Transverse colon (tissue), 4 donors: ENCODE measurements around the gene BMAL1. TPM values are rescaled to one million over a fixed set of nuclear protein-coding genes. Genes with fewer than 3 reads are reported as not detected.

Source experiments
- DNase-seq: peaks from one replicate; pipeline ENCODE4 v3.0.0-alpha.2; 2019
- H3K27ac ChIP-seq, 4 donors: fragments of 200-600 bp; sonication (generic); 2 replicates each; pipeline ENCODE4 v1.5.1; 2016 to 2018; ENCODE audit warnings: inconsistent platforms in 4 of 4
- H3K27me3 ChIP-seq: fragments of 200-600 bp; sonication (generic); 2 replicates; pipeline ENCODE4 v1.5.1; 2017; ENCODE audit warnings: inconsistent platforms
- H3K36me3 ChIP-seq, 4 donors: fragments of 200-600 bp; sonication (generic); 2 replicates each; pipeline ENCODE4 v1.5.1; 2017 to 2019; ENCODE audit warnings: inconsistent platforms in 4 of 4
- H3K4me1 ChIP-seq, 4 donors: fragments of 200-600 bp; sonication (generic); 2 replicates each; pipeline ENCODE4 v1.5.1; 2017 to 2020; ENCODE audit warnings: inconsistent platforms in 4 of 4
- H3K4me3 ChIP-seq, 4 donors: fragments of 200-600 bp; sonication (generic); 1 replicate in 1 of 4; 2 replicates in 3 of 4; pipeline versions ENCODE4 v1.5.1 to v1.6.1; 2017 to 2019; ENCODE audit warnings: inconsistent platforms in 4 of 4
- H3K9me3 ChIP-seq, 2 donors: fragments of 200-600 bp; sonication (generic); 2 replicates each; pipeline ENCODE4 v1.5.1; 2017 to 2019; ENCODE audit warnings: inconsistent platforms in 2 of 2
- CTCF ChIP-seq, 5 experiments: fragments of 200-600 bp in 3 of 5; fragments of 450-650 bp in 2 of 5; sonication (generic) in 3 of 5; IDR thresholded peaks; 1 replicate in 2 of 5; 2 replicates in 3 of 5; pipeline ENCODE4 v1.5.1; 2016 to 2017; ENCODE audit warnings: antibody characterized with exemption in 5 of 5, inconsistent platforms in 3 of 5, mild to moderate bottlenecking in 2 of 5, moderate library complexity in 1 of 5
- EP300 ChIP-seq: sonication (generic); formaldehyde crosslinking; IDR thresholded peaks from one replicate; pipeline ENCODE4 v1.6.1; 2017; ENCODE audit warnings: antibody characterized with exemption, low read depth
- POLR2A ChIP-seq: fragments of 450-650 bp; IDR thresholded peaks from one replicate; pipeline ENCODE4 v1.6.1; 2016; ENCODE audit warnings: antibody characterized with exemption, mild to moderate bottlenecking, moderate library complexity
- POLR2AphosphoS5 ChIP-seq, 3 donors: sonication (generic); formaldehyde crosslinking; IDR thresholded peaks; one replicate each; pipeline ENCODE4 v1.6.1; 2016; ENCODE audit warnings: antibody characterized with exemption in 3 of 3
- WGBS, 2 donors: methylation state at CpG; one replicate each; pipeline ENCODE4 v1.1.5; 2018; ENCODE audit warnings: low coverage in 1 of 2; 5-methylcytosine and 5-hydroxymethylcytosine counted together
- in situ Hi-C, 4 donors: fragments of 200-750 bp; cut with MboI; loops; one replicate each; pipeline versions ENCODE4 v1.15.0 to v1.15.1; 2017; ENCODE audit warnings: low sequenced_read_pairs in 3 of 4, low pct_ligation_motif_present in 1 of 4, low pct_unique_long_range_greater_than_20kb in 1 of 4
- intact Hi-C: fragments of 100-400 bp; cut with DNase I; formaldehyde crosslinking; loops from one replicate; pipeline ENCODE4 v1.15.1; 2023; ENCODE audit warnings: low total_unique reads
- total RNA-seq, 4 donors: library from RNA; depleted of rRNA; stranded (reverse); fragments of >200 nt; gene quantifications; one replicate each; pipeline ENCODE4 v1.1.0, GENCODE V29; 2016

The BMAL1 gene
- total RNA-seq, 4 donors from 2014 or later = 20.7 to 48.6 (median 30.8) TPM

GRCh38 chr11:13339195-13340153 is 61.9 kb downstream of the BMAL1 start:
- 66 to 67% methylated on average over 7 to 11 of the region's 11 CpGs for WGBS, 2 donors
- no peak for DNase-seq
- TF ChIP-seq POLR2AphosphoS5 (IDR thresholded peaks at IDR 0.05) = no peak
- no peak for TF ChIP-seq CTCF (IDR thresholded peaks at IDR 0.05)
- no peak for TF ChIP-seq POLR2A
- no peak for TF ChIP-seq EP300
- Histone ChIP-seq H3K9me3 (no peaks in the 10 kb centered on the region), H3K4me3 (no peak overlapping the region), H3K36me3 (no peaks in the 10 kb centered on the region), H3K4me1 (peaks cover 0 to 29% (median 15%) of the 10 kb centered on the region in 4 donors), H3K27ac (no peak overlapping the region), H3K27me3 (no peaks in the 10 kb centered on the region)
- intact Hi-C loops = loop anchor here (5.0 kb wide), 2 partner anchors 127 to 377 kb away; no protein-coding TSS in a partner anchor
- in situ Hi-C loops = loop anchor here (5.0 to 25.0 kb wide), 6 partner anchors 102 to 377 kb away; no protein-coding TSS in a partner anchor

GRCh38 chr11:13341026-13341425 is 63.4 kb downstream of the BMAL1 start:
- 58 to 79% methylated on average over 2 to 5 of the region's 5 CpGs for WGBS, 2 donors
- TF ChIP-seq EP300 (no peak), CTCF (IDR thresholded peaks at IDR 0.05) (no peak), POLR2AphosphoS5 (IDR thresholded peaks at IDR 0.05) (no peak), POLR2A (no peak)
- in situ Hi-C loops = loop anchor here (5.0 to 25.0 kb wide), 6 partner anchors 104 to 379 kb away; no protein-coding TSS in a partner anchor
- no peaks in the 10 kb centered on the region for H3K36me3 ChIP-seq
- intact Hi-C loops = loop anchor here (5.0 kb wide), 2 partner anchors 129 to 379 kb away; no protein-coding TSS in a partner anchor
- H3K27ac ChIP-seq = no peak overlapping the region
- H3K27me3 ChIP-seq = no peaks in the 10 kb centered on the region
- no peaks in the 10 kb centered on the region for H3K9me3 ChIP-seq
- no peak for DNase-seq
- H3K4me1 ChIP-seq = peaks cover 0 to 22% (median 15%) of the 10 kb centered on the region in 4 donors
- H3K4me3 ChIP-seq = no peak overlapping the region

- Histone ChIP-seq H3K4me1 (peaks cover 0 to 21% (median 11%) of the 10 kb centered on the region in 4 donors), H3K9me3 (no peaks in the 10 kb centered on the region), H3K36me3 (no peaks in the 10 kb centered on the region), H3K27me3 (no peaks in the 10 kb centered on the region), H3K27ac (no peak overlapping the region), H3K4me3 (no peak overlapping the region)
- TF ChIP-seq CTCF (IDR thresholded peaks at IDR 0.05) = no peak
- TF ChIP-seq POLR2A = no peak
- TF ChIP-seq EP300 = no peak
- no peak for TF ChIP-seq POLR2AphosphoS5 (IDR thresholded peaks at IDR 0.05)
- intact Hi-C loops = loop anchor here (5.0 kb wide), 2 partner anchors 131 to 381 kb away; no protein-coding TSS in a partner anchor
- no peak for DNase-seq
- 82% methylated on average over 4 of the region's 4 CpGs; no CpG with 5 or more reads in 1 of the 2 donors for WGBS, 2 donors
- in situ Hi-C loops = loop anchor here (5.0 to 25.0 kb wide), 6 partner anchors 106 to 381 kb away; no protein-coding TSS in a partner anchor
Measured at GRCh38 chr11:13343067-13343466, 65.5 kb downstream of the BMAL1 start.
